Liver (tissue), 9 donors: ENCODE results near the gene TPRG1L. TPM values are rescaled to one million over a fixed set of nuclear protein-coding genes. Genes with fewer than 3 reads are reported as not detected.

Source experiments
- DNase-seq: peaks from one replicate; pipeline ENCODE4 v3.0.0-alpha.2; 2017; ENCODE audit warnings: low spot score
- H3K27ac ChIP-seq, 2 donors: one replicate each; pipeline ENCODE4 v1.7.0; 2013; ENCODE audit warnings: inconsistent platforms in 2 of 2, low read length in 2 of 2, control low read depth in 1 of 2, low read depth in 1 of 2, mild to moderate bottlenecking in 1 of 2
- H3K27me3 ChIP-seq, 4 donors: one replicate each; pipeline versions ENCODE4 v1.6.1 to v1.7.0; 2013; ENCODE audit warnings: low read length in 3 of 4, inconsistent platforms in 1 of 4, mild to moderate bottlenecking in 1 of 4, moderate library complexity in 1 of 4; ENCODE audit not compliant: control insufficient read depth in 4 of 4, insufficient read depth in 4 of 4
- H3K36me3 ChIP-seq, 4 donors: one replicate each; pipeline versions ENCODE4 v1.6.1 to v1.7.0; 2013; ENCODE audit warnings: low read length in 3 of 4, mild to moderate bottlenecking in 3 of 4, low read depth in 1 of 4, moderate library complexity in 1 of 4; ENCODE audit not compliant: control insufficient read depth in 4 of 4, insufficient read depth in 3 of 4
- H3K4me1 ChIP-seq, 4 donors: one replicate each; pipeline versions ENCODE4 v1.6.1 to v1.7.0; 2013; ENCODE audit warnings: low read length in 3 of 4, mild to moderate bottlenecking in 3 of 4, moderate library complexity in 1 of 4; ENCODE audit not compliant: control insufficient read depth in 4 of 4, insufficient read depth in 4 of 4
- H3K4me3 ChIP-seq, 3 donors: one replicate each; pipeline versions ENCODE4 v1.6.1 to v1.7.0; 2013; ENCODE audit warnings: low read length in 3 of 3, control low read depth in 1 of 3, low read depth in 1 of 3, mild to moderate bottlenecking in 1 of 3
- H3K9ac ChIP-seq, 2 donors: one replicate each; pipeline ENCODE4 v1.7.0; 2013; ENCODE audit warnings: low read length in 2 of 2, mild to moderate bottlenecking in 2 of 2, moderate library complexity in 2 of 2, control low read depth in 1 of 2, low read depth in 1 of 2
- H3K9me3 ChIP-seq, 4 donors: one replicate each; pipeline versions ENCODE4 v1.6.1 to v1.7.0; 2013; ENCODE audit warnings: low read length in 3 of 4; ENCODE audit not compliant: control insufficient read depth in 4 of 4
- ATF3 ChIP-seq: IDR thresholded peaks from 2 replicates; pipeline ENCODE4 v1.6.1; 2016; ENCODE audit warnings: antibody characterized with exemption
- FOXA1 ChIP-seq: IDR thresholded peaks from 2 replicates; pipeline ENCODE4 v1.6.1; 2016; ENCODE audit warnings: antibody characterized with exemption
- GABPA ChIP-seq, 2 donors: IDR thresholded peaks in 1 of 2; conservative IDR thresholded peaks in 1 of 2; 2 replicates each; pipeline ENCODE4 v1.6.1; 2016; ENCODE audit warnings: antibody characterized with exemption in 2 of 2, mild to moderate bottlenecking in 1 of 2, moderate library complexity in 1 of 2
- HNF4A ChIP-seq, 2 donors: conservative IDR thresholded peaks; 2 replicates each; pipeline ENCODE4 v1.6.1; 2016; ENCODE audit warnings: antibody characterized with exemption in 2 of 2, mild to moderate bottlenecking in 2 of 2
- JUND ChIP-seq, 2 donors: IDR thresholded peaks; 2 replicates each; pipeline ENCODE4 v1.6.1; 2016; ENCODE audit warnings: antibody characterized with exemption in 2 of 2
- RAD21 ChIP-seq, 2 donors: IDR thresholded peaks; 2 replicates each; pipeline ENCODE4 v1.6.1; 2016; ENCODE audit warnings: antibody characterized with exemption in 2 of 2, mild to moderate bottlenecking in 2 of 2
- REST ChIP-seq: IDR thresholded peaks from 2 replicates; pipeline ENCODE4 v1.6.1; 2016; ENCODE audit warnings: antibody characterized with exemption, mild to moderate bottlenecking
- RXRA ChIP-seq, 2 donors: IDR thresholded peaks; 2 replicates each; pipeline ENCODE4 v1.6.1; 2017 to 2018; ENCODE audit warnings: antibody characterized with exemption in 2 of 2, mild to moderate bottlenecking in 1 of 2
- SP1 ChIP-seq: IDR thresholded peaks from 2 replicates; pipeline ENCODE4 v1.6.1; 2018; ENCODE audit warnings: antibody characterized with exemption, mild to moderate bottlenecking
- WGBS: extraction: QIAGEN DNeasy Blood & Tissue Kit; methylation state at CpG from one replicate; pipeline ENCODE4 v1.1.7; 2013; 5-methylcytosine and 5-hydroxymethylcytosine counted together
- polyA plus RNA-seq, 2 donors: library from polyadenylated mRNA; stranded (reverse) in 1 of 2; unstranded in 1 of 2; fragments of 200-250 nt in 1 of 2; fragments of >200 nt in 1 of 2; fragmentation: Nextera tagmentation in 1 of 2; extraction: Ambion mirVana in 1 of 2; gene quantifications; one replicate each; pipeline versions ENCODE4 v1.2.1 to v1.2.3, GENCODE V29; 2013 to 2015
- total RNA-seq, 2 donors: library from RNA; depleted of rRNA; stranded (reverse); fragments of >200 nt; gene quantifications; one replicate each; pipeline ENCODE4 v1.2.3, GENCODE V29; 2014
- TF ChIP-seq, protein P1 (sequence below): IDR thresholded peaks from 2 replicates; pipeline ENCODE4 v1.6.1; 2016; ENCODE audit warnings: antibody characterized with exemption
- TF ChIP-seq, protein P2 (sequence below): fragments of 150-350 bp; IDR thresholded peaks from 2 replicates; pipeline ENCODE4 v1.5.1; 2017; ENCODE audit warnings: improper control_type of control experiment, low read depth, low read length; ENCODE audit not compliant: missing input control
- TF ChIP-seq, protein P3 (sequence below): IDR thresholded peaks from 2 replicates; pipeline ENCODE4 v1.6.1; 2016; ENCODE audit warnings: antibody characterized with exemption
- donor health status: healthy.
- donor health status: healthy.
- donor health status: healthy.
- donor health status: healthy.
- donor health status: healthy.

The TPRG1L gene
- total and polyA plus RNA-seq, 4 donors: 29.3 to 51.0 (median 43.9) TPM

- no peak overlapping the region for H3K27ac ChIP-seq
- no peak for DNase-seq
- no peaks in the 10 kb centered on the region for H3K4me1 ChIP-seq
- TF ChIP-seq RAD21 (IDR thresholded peaks at IDR 0.05) (no peak), SP1 (no peak), FOXA1 (no peak), ATF3 (no peak), GABPA (IDR thresholded peaks at IDR 0.05 in 1 of 2, conservative IDR thresholded peaks at IDR 0.05 in 1 of 2) (no peak), HNF4A (conservative IDR thresholded peaks at IDR 0.05) (no peak), JUND (IDR thresholded peaks at IDR 0.05) (no peak), RXRA (IDR thresholded peaks at IDR 0.05) (no peak), REST (no peak)
- TF ChIP-seq, protein P1, sequence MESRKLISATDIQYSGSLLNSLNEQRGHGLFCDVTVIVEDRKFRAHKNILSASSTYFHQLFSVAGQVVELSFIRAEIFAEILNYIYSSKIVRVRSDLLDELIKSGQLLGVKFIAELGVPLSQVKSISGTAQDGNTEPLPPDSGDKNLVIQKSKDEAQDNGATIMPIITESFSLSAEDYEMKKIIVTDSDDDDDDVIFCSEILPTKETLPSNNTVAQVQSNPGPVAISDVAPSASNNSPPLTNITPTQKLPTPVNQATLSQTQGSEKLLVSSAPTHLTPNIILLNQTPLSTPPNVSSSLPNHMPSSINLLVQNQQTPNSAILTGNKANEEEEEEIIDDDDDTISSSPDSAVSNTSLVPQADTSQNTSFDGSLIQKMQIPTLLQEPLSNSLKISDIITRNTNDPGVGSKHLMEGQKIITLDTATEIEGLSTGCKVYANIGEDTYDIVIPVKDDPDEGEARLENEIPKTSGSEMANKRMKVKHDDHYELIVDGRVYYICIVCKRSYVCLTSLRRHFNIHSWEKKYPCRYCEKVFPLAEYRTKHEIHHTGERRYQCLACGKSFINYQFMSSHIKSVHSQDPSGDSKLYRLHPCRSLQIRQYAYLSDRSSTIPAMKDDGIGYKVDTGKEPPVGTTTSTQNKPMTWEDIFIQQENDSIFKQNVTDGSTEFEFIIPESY: no peak
- TF ChIP-seq, protein P2, sequence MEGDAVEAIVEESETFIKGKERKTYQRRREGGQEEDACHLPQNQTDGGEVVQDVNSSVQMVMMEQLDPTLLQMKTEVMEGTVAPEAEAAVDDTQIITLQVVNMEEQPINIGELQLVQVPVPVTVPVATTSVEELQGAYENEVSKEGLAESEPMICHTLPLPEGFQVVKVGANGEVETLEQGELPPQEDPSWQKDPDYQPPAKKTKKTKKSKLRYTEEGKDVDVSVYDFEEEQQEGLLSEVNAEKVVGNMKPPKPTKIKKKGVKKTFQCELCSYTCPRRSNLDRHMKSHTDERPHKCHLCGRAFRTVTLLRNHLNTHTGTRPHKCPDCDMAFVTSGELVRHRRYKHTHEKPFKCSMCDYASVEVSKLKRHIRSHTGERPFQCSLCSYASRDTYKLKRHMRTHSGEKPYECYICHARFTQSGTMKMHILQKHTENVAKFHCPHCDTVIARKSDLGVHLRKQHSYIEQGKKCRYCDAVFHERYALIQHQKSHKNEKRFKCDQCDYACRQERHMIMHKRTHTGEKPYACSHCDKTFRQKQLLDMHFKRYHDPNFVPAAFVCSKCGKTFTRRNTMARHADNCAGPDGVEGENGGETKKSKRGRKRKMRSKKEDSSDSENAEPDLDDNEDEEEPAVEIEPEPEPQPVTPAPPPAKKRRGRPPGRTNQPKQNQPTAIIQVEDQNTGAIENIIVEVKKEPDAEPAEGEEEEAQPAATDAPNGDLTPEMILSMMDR: no peak
- H3K9ac ChIP-seq: no peak overlapping the region
- H3K9me3 ChIP-seq: no peaks in the 10 kb centered on the region
- H3K27me3 ChIP-seq: peaks cover 0 to 2% (median 0%) of the 10 kb centered on the region in 4 donors
- WGBS: 70% methylated on average over 14 of the region's 14 CpGs
- no peak overlapping the region for H3K4me3 ChIP-seq
- H3K36me3 ChIP-seq: no peaks in the 10 kb centered on the region
These were observed 33.4 kb downstream of the TPRG1L start for GRCh38 chr1:3658231-3658615.

DNA sequence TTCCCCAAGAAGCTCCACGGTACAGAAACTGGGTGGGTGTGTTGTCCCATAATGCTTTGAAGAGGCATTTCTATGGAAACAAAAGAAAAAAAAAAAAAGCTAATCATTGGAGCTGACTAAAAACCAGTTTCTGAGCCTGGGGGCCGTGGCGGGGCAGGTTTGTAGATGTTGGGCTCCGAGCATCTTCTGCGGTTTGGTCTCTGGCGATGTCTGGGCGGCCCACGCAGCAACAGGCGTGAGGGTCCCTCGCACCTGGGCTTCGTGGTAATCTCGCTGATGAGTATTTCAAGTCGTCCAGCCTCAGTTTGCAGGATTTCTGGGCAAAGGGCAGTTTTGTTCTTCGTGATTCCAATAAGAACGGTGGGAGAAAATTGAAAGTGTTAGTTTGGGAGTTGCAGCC, 34.3 kb downstream of the TPRG1L start:
- no peaks in the 10 kb centered on the region for H3K36me3 ChIP-seq
- TF ChIP-seq RAD21 (IDR thresholded peaks at IDR 0.05): no peak
- TF ChIP-seq, protein P3, sequence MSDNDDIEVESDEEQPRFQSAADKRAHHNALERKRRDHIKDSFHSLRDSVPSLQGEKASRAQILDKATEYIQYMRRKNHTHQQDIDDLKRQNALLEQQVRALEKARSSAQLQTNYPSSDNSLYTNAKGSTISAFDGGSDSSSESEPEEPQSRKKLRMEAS: no peak
- no peak overlapping the region for H3K4me3 ChIP-seq
- H3K9me3 ChIP-seq: no peaks in the 10 kb centered on the region
- no peak for DNase-seq
- H3K27ac ChIP-seq: no peak overlapping the region
- H3K9ac ChIP-seq: no peak overlapping the region
- H3K27me3 ChIP-seq: peaks cover 0 to 2% (median 0%) of the 10 kb centered on the region in 4 donors
- WGBS: 81% methylated on average over 15 of the region's 15 CpGs
- no peaks in the 10 kb centered on the region for H3K4me1 ChIP-seq
